ENCODE data around the gene RAB29.

The RAB29 gene

GRCh38 chr1:205777994-205778393 lies 2.7 kb upstream of the RAB29 start:
- no peak overlapping the region for H3K27ac Mint-ChIP-seq
- no peak for TF ChIP-seq CTCF (IDR thresholded peaks at IDR 0.05; ENCODE audit: unreplicated experiment in 3 of 3)
- H3K9me3 Mint-ChIP-seq, result no peaks in the 10 kb centered on the region
- H3K36me3 Mint-ChIP-seq (ENCODE audit: low read depth), result no peaks in the 10 kb centered on the region
- H3K4me1 Mint-ChIP-seq, result peaks cover 14% of the 10 kb centered on the region
- peak overlapping the region in 1 of 3 experiments; percentile 0 for H3K4me3 Mint-ChIP-seq
- peaks cover 40% of the 10 kb centered on the region for H3K27me3 Mint-ChIP-seq (ENCODE audit: low read depth)

GRCh38 chr1:205775717-205776056 lies 405 bp upstream of the RAB29 start:
- Mint-ChIP-seq H3K9me3 (no peaks in the 10 kb centered on the region), H3K36me3 (ENCODE audit: low read depth) (no peaks in the 10 kb centered on the region), H3K4me3 (peak overlapping the region; percentile 86 to 92 (median 89)), H3K27me3 (ENCODE audit: low read depth) (peaks cover 59% of the 10 kb centered on the region), H3K4me1 (peaks cover 10% of the 10 kb centered on the region), H3K27ac (peak overlapping the region in 1 of 3 experiments; percentile 10)
- no peak for TF ChIP-seq CTCF (IDR thresholded peaks at IDR 0.05; ENCODE audit: unreplicated experiment in 3 of 3)

GRCh38 chr1:205774198-205775014 lies 876 bp downstream of the RAB29 start:
- no peaks in the 10 kb centered on the region for H3K36me3 Mint-ChIP-seq (ENCODE audit: low read depth)
- peak overlapping the region; percentile 86 to 92 (median 89) for H3K4me3 Mint-ChIP-seq
- no peaks in the 10 kb centered on the region for H3K9me3 Mint-ChIP-seq
- no peak for TF ChIP-seq CTCF (IDR thresholded peaks at IDR 0.05; ENCODE audit: unreplicated experiment in 3 of 3)
- peaks cover 59% of the 10 kb centered on the region for H3K27me3 Mint-ChIP-seq (ENCODE audit: low read depth)
- H3K27ac Mint-ChIP-seq, result peak overlapping the region in 2 of 3 experiments; percentile 3 to 49
- peaks cover 10% of the 10 kb centered on the region for H3K4me1 Mint-ChIP-seq

GRCh38 chr1:205772607-205773032 lies 2.7 kb downstream of the RAB29 start:
- Mint-ChIP-seq H3K27me3 (ENCODE audit: low read depth) (peaks cover 53% of the 10 kb centered on the region), H3K4me1 (peaks cover 10% of the 10 kb centered on the region), H3K4me3 (peak overlapping the region in 2 of 3 experiments; percentile 36 to 47), H3K27ac (no peak overlapping the region), H3K36me3 (ENCODE audit: low read depth) (no peaks in the 10 kb centered on the region), H3K9me3 (no peaks in the 10 kb centered on the region)
- TF ChIP-seq CTCF (IDR thresholded peaks at IDR 0.05; ENCODE audit: unreplicated experiment in 3 of 3), result no peak

- TF ChIP-seq CTCF (IDR thresholded peaks at IDR 0.05; ENCODE audit: unreplicated experiment in 3 of 3), result no peak
- no peaks in the 10 kb centered on the region for H3K9me3 Mint-ChIP-seq
- H3K27ac Mint-ChIP-seq, result no peak overlapping the region
- peaks cover 10% of the 10 kb centered on the region for H3K4me1 Mint-ChIP-seq
- no peaks in the 10 kb centered on the region for H3K36me3 Mint-ChIP-seq (ENCODE audit: low read depth)
- H3K4me3 Mint-ChIP-seq, result no peak overlapping the region
- H3K27me3 Mint-ChIP-seq (ENCODE audit: low read depth), result peaks cover 47% of the 10 kb centered on the region
Observed at GRCh38 chr1:205770618-205771017, 4.7 kb downstream of the RAB29 start.

All from nephron (organoid).